ENCODE data around the gene P3H4.
"Not testable (repeated sequence)": the region's sequence is repeated elsewhere in the genome, so short reads cannot be mapped to it uniquely, and the experiment has no call there.

The P3H4 gene

DNA sequence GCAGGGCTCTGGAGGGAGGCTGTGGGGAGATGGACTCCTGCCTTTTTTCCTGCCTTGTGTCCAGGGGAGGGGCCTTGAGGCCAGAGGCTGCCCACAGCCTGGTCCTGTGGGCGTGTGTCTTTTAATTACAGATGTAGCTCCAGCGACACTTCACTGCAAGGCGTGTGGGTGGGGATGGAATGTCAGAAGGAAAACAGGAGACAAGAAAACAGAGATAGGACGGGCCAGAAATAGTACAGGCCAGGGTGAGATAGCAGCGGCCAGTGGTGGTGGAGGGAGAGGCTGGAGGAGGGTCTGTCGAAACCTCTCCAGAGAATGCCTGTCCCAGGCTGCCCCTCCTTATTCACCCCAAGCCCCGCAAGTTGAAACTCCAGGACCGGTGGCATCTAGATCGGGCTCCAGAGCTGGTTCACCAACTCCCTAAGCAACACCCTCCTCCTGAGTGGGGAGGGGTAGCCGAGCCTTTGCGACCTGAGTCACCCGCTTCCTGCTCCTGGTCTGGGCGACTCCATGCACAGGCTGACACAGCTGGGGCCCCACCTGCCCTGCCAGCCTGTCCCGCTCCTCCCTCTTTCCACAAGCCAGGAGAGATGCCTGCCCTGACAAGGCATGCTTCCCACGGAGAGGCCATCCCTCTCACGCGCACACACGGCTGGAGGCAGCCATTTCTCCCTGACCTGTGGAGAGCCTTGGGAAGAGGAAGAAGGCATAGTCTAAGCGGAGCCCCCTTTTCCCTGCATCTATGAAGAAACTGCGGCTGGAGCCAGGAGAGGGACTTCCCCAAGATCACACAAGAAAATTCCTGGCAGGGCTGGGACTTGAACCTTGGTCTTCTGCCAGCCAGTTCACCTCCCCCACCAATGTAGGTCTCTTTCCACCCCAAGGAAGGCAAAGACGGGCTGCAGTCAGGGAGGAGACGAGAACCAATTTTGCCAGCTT, 18.6 kb downstream of the P3H4 start:
- DNase-seq, result no peak

- DNase-seq, result no peak
Measured at GRCh38 chr17:41787021-41787418, 24.7 kb downstream of the P3H4 start.

- DNase-seq, result peak; percentile 73
Measured at GRCh38 chr17:41786227-41787020, 25.3 kb downstream of the P3H4 start, which contains the start of gene JUP. TSS of gene JUP (minus strand) at chr17:41786711. CDS start at chr17:41771854, 14,857 bp downstream.

- no peak for DNase-seq
Measured at GRCh38 chr17:41785859-41786226, 25.9 kb downstream of the P3H4 start.

DNA sequence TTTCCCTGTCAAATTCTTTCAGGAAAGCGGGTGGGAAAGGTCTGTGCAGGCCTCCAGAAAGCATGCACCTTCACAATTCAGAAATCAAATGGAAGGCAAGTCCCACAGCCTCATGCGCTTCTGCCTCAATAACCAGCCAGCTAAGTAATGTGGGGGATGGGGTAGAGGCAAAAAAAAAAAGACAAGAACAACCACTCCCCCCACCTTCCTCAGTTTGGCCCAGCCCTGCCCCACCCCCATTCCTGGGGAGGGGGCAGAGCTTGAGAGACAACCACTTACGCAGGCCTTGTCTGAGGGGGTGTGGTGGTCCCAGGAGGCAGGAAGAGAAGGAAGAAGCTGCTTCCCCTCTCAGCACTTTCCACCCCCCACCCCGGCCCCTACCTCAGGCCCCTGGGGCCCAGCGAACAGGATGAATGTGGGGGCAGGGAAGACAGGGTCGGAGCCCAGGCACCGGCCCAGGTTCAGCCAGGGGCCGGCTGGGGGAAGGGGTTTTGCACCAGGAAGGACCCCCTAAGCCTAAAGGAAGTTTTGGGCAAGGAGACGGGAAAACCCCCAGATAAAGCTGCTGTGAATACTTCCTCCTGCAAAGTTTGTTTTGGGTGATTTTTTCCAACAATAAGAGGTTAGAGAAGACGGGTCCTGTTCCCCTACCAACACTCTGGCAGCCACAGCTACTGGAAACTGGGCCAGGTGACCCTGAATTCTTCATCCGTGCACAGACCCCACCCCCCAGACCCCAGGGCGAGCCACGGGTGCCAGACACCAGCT, 26.5 kb downstream of the P3H4 start:
- no peak for DNase-seq

- DNase-seq, result no peak
Measured at GRCh38 chr17:41784207-41784744, 27.5 kb downstream of the P3H4 start.

DNA sequence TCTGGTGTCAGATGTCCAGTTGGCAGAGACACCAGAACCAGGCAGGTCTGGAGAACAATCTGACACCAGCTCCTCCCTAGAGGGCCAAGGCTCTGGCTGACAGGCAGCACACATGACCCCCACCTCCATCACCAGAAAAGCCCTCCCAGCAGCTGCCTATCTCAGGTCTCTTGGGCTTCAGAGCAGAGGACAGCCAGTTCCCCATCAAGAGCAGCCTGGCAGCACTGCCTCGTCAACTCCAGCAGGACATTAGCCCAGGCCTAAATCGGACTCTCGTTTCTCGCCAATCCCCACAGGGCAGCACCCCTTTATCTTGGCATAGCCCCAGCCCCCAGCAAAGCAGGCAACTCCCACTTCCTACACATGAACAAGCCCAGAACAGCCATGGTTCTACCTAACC, 29.6 kb downstream of the P3H4 start:
- no peak for DNase-seq

GRCh38 chr17:41781404-41782110, 30.2 kb downstream of the P3H4 start:
- DNase-seq, result no peak

DNA sequence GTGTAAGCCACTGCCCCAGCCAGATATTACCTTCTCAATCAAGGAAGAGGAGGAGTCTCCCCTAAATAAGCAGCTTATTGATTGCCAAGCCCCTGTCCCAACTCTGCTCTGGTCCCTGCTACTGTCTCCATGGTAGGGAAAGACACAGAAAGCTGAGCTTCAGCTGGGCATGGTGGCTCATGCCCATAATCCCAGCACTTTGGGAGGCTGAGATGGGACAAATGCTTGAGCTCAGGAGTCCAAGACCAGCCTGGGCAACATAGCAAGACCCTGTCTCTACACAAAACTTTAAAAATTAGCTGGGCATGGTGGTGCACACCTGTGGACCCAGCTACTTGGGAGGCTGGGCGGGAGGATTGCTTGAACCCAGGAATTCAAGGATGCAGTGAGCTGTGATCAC, 31.8 kb downstream of the P3H4 start:
- DNase-seq, result no peak

- DNase-seq, result no peak
Measured at GRCh38 chr17:41777574-41778188, 34.1 kb downstream of the P3H4 start.

DNA sequence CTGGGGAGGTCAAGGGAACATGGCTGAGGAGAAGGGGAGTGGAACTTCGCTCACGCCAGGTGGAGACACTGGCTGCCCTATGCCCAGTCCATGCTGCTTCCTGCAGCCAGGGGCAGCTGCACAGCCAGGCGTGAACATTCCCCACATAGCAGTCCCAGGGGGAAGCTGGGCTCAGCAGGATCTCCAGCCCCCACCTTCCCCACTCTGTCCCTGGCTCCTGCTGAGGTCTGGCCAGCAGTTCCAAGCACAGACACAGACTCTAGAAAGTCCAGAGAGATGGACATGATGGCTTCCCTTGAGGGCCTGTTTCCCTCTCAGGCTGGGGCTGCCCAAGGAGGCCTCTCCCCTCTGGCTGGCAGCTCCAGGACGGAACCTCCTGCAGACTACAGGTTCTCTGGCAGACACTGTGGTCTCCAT, 34.6 kb downstream of the P3H4 start:
- DNase-seq, result no peak

DNA sequence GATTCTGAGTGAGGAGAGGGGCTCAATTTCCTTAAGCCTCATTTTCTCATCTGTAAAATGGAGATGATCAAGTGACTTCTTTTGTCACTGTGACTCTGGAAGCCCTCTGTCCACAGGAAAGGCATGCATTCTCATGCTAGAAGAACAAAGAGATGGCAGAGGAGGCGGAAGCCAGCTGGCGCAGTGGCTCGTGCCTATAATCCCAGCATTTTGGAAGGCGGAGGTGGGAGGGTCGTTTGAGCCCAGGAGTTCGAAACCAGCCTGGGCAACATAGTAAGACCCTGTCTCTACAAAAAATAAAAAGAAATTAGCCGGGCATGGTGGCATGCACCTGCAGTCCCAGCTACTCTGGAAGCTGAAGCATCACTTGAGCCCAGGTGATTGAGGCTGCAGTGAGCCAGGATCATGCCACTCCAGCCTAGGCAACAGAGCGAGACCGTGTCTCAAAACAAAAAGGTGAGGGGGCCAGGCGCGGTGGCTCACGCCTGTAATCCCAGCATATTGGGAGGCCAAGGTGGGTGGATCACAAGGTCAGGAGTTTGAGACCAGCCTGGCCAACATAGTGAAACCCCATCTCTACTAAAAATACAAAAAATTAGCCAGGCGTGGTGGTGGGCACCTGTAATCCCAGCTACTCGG, 35.4 kb downstream of the P3H4 start:
- DNase-seq, result not testable (repeated sequence)

- no peak for DNase-seq
Measured at GRCh38 chr17:41775394-41776226, 36.1 kb downstream of the P3H4 start.

DNA sequence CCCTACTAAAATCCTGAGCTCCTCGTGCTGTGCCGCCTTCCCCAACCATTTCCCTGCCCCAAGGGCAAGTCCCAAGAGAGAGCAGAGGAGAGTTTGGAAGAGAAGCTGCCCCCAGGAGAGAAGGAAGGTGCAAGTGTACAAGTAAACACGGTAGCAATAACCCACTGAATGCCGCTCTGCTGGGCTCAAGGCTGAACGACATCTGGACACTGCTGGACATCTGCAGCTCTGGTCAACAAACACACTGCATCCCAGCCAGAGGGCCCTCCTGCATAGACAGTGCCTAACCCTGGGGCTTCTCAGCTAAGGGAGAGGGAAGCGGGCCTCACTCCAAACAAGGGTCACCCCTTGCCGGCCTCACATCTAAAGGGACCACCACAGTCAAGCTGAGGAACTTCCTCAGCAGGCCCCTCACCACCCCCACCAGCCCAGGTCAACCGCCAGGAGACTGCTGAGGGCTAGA, 38.0 kb downstream of the P3H4 start:
- no peak for DNase-seq

DNA sequence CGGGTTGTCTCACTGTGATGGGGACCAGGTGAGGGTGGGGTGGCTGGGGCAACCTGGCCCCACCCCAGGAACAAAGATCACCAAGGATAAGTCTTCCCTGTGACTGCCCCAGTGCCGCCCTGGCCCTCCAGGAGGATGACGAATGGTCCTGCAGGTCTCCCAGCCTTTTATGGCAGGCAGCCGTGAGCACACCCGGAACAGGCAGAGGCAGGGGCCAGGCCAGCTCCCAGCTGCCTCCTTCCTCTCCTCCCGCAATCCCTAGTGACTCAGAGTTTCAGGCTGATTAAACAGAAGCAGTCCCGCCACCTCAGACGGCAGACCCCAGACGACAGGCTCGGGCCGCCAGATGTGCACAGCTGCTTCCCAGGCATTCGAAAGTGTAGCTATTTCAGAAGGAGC, 38.6 kb downstream of the P3H4 start:
- DNase-seq, result no peak

GRCh38 chr17:41772586-41773189, 39.1 kb downstream of the P3H4 start:
- no peak for DNase-seq

GRCh38 chr17:41772218-41772585, 39.5 kb downstream of the P3H4 start:
- DNase-seq, result no peak

DNA sequence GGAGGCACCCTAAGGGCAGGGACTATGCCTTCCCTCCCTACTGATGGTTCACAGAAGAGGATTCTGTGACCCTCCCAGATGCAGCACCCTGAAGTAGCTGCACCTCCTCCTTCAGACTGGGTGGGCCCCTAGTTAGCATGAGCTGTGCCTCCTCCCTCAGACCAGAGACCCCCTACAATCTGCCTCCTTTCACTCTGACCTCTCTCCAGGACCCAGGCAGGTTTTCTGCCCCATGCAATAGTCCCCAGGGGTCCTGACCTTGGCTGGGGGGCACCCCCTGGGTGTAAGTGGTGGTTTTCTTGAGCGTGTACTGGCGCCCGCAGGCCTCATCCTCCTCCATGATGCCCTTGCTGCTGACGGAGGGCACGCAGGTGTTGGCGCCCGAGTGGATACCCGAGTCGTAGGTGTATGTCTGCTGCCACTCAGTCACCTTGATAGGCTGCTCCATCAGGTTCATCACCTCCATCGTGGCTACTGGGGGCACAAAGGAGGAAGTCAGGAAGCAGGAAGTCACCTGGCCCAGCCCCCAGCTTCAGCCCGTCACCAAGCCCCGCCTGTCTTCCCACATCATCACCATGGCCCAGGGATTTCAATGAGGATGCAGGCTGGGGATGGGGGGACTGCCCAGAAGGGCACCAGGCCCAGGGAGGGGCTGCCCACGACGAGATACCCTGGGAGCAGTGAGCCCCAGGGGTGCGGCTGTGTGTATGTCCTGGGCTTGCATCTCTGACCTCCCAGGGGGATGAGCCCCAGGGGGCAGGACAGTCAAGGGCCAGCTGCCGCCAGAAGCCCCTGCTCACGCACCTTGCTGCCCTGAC, 40.2 kb downstream of the P3H4 start:
- no peak for DNase-seq

DNA sequence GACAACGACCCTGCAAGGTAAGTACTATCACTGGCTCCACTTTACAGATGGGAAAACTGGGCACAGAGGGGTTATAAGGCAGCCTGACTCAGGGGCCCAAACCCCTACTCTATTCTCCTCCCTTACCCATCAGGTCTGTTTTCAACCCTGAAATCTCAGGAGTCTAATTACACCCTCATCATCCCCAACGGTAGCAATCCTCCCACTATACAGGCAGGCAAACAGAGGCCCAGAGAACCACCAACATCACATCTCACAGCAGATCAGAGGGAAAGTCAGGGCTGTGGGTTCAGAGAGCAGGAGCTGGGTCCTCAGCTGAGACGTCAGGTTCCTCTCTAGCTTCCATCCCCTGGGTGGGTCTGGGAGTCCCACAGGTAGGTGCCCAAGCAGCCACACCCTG, 41.8 kb downstream of the P3H4 start:
- no peak for DNase-seq
